Stimulated activated naive CD8-positive, alpha-beta T cell treated with anti-CD3 and anti-CD28 coated beads, Interleukin-15, Interleukin-2, amounts not matched to agents 100 ng/mL and 50 ng/mL, for 24 hours (primary cell): Measurements from ENCODE around the gene OPN3.

ENCODE experiments used
- H3K27ac Mint-ChIP-seq: one replicate; pipeline ENCODE4 v1.8.0; 2021; ENCODE audit warnings: mild to moderate bottlenecking, mixed read lengths
- H3K27me3 Mint-ChIP-seq: one replicate; pipeline ENCODE4 v1.8.0; 2021; ENCODE audit warnings: mixed read lengths
- H3K36me3 Mint-ChIP-seq: one replicate; pipeline ENCODE4 v1.8.0; 2021; ENCODE audit warnings: low read depth, mixed read lengths
- H3K4me1 Mint-ChIP-seq: one replicate; pipeline ENCODE4 v1.8.0; 2021; ENCODE audit warnings: low read depth, mixed read lengths
- H3K4me3 Mint-ChIP-seq: one replicate; pipeline ENCODE4 v1.8.0; 2021; ENCODE audit warnings: mild to moderate bottlenecking, mixed read lengths
- H3K9me3 Mint-ChIP-seq: one replicate; pipeline ENCODE4 v1.8.0; 2021; ENCODE audit warnings: mixed read lengths

The OPN3 gene

DNA sequence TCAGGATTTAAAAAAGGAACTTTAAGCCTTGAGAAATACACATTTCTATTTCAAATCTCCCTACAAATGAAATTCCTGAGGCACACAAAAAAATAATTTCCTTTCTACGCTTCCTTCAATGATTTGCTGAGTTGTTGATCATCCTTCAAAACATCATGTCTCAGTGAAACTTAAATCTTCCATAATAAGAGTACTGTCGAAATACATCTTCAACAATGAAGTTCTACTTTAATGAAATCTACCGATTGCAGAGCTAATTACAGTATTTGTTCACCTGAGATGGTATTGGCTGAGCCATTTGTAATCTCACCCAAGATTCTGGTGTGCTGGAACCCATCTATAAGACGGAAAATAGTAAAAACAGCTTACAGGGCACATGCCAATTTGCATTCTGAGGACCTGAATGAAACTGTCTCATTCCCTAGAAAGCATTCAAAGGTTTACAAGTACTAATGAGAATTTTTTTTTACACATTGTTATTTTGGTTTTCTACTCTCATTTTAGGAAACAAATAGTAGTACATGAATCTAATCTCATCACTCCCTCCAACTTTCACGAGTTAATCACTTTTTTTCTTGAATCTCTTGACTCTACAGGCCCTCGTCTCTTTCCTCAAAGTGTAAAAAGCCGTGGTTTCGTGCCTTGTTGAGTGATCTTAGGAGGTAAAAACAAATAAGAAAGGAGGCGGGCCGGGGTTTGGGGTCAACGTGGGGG, 1.1 kb downstream of the OPN3 start:
- Mint-ChIP-seq H3K27me3 (no peaks in the 10 kb centered on the region), H3K36me3 (peaks cover 31% of the 10 kb centered on the region), H3K4me1 (peaks cover 53% of the 10 kb centered on the region), H3K4me3 (peak overlapping the region; percentile 87), H3K27ac (peak overlapping the region; percentile 65), H3K9me3 (peaks cover 6% of the 10 kb centered on the region)

DNA sequence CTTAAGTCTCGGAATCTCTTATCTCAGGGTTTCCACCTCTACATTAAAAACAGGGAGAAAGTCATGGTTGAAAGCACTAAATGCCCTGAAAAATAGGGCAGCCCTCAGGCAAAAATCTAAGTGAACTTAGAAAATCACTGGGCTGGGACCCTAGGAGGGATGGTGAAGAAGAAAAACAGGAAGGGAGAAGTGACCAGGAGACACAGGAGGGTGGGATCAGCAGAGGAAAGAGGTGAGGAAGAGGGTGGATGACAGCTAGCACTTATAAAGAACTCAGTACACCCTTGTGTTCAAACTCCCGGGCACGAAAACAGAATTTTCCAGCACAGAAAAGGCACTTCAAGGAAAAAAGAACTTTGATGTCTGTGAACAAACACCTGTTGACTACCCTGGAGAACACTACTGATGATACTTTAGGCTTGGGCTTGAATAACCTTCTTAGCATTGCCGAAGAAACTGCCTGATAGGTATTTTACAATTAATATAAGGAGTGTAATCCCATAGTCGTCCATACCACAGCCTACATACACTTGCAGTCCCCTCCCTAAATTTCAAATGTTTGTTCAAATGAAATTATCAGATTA, 2.0 kb downstream of the OPN3 start:
- Mint-ChIP-seq H3K4me3 (peak overlapping the region; percentile 87), H3K9me3 (peaks cover 6% of the 10 kb centered on the region), H3K4me1 (peaks cover 48% of the 10 kb centered on the region), H3K27me3 (no peaks in the 10 kb centered on the region), H3K27ac (no peak overlapping the region), H3K36me3 (peaks cover 39% of the 10 kb centered on the region)

DNA sequence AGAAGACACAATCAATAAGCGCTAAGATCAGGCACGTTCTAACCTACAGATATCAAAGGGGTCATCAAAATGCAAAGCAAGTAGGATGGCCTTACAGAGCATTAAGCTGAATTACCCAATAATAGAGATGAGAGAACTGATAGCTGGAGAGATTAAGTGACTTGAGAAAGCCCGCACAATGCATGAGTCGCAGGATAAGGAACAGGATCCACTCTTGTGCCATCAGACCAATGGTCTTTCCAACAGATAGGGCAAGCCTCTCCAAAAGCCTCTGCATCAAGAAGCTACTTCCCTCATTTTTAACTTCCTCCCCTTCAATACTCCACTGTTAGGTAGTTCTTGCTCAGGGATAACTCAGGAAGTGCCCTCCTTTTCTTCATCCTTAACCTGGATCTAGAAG, 2.6 kb downstream of the OPN3 start:
- H3K27ac Mint-ChIP-seq = no peak overlapping the region

DNA sequence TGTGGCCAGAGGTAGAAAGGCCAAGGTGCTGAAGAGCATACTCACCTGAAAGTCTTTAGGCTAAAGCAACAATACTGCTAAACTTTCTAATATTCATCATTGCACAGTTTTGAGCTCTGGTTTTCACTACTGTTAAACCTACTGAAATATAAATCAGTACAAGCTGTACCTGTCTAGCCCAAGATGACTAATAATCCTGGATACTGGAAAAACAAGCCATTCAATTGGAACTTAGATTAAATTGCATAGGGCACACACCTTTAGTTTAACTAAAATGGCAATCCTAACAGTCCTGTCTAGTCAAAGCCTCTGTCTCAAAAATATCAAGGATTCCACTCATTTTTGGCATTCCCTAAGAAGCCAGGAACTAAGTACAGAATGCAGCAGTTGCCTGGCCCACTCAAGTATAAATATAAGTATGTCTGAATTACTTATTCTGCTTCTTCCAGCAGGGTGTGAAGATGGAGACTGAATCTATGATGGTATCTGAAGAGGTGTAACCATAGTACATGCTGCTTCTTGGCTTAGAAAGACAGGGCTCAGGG, 3.1 kb downstream of the OPN3 start:
- Mint-ChIP-seq H3K4me3 (peak overlapping the region; percentile 87), H3K4me1 (peaks cover 52% of the 10 kb centered on the region), H3K9me3 (peaks cover 1% of the 10 kb centered on the region), H3K27ac (no peak overlapping the region), H3K36me3 (peaks cover 45% of the 10 kb centered on the region), H3K27me3 (no peaks in the 10 kb centered on the region)

More for the DNA sequence above, 2.6 kb downstream of the OPN3 start:
- Mint-ChIP-seq H3K27me3 (no peaks in the 10 kb centered on the region), H3K9me3 (peaks cover 6% of the 10 kb centered on the region), H3K4me3 (peak overlapping the region; percentile 87), H3K4me1 (peaks cover 48% of the 10 kb centered on the region), H3K36me3 (peaks cover 42% of the 10 kb centered on the region)

DNA sequence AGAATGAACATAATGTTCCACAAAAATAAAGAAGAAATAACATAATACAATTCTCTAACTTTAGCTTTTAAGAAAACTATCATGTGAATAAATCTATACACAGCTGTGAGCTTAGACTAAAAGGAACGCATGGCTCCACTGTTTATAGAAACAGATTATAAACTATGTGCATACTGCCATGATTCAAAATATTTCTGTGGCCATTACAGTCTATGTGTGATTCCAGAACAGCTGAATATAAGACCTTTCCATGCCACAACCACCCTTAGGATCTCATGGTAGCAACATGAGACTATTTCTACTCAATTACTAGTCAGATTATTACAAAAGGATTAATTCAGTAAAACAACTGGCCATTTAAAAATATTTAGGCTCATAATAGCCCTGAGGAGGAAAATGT, 3.9 kb downstream of the OPN3 start:
- no peak overlapping the region for H3K27ac Mint-ChIP-seq

DNA sequence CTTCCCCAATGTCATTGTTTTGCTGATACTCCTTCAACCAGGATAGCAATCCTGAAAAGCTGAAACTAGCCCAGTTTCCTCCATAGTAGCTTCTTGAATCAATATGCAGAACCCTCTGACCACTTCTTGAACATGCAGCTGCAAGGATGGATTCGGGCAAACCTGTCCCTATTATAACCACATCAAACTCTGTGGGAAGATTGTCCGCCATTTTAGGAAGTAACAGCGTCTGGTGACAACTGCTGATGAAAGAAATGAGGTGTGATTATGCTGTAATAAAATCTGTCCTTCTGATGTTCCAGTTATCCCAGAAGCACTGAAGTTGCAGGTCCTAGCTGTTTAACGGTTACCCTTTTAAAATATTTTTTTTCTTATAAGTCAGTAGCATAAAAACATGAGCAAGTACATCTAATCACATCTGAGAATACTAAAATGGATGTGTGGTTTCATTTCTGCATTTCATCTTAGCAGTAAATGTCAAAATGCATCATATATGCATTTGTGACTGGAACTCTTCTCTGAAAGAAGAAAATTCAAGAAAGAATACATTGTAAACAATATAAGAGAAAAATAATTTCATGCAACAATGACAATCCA, 4.5 kb downstream of the OPN3 start:
- Mint-ChIP-seq H3K36me3 (peaks cover 52% of the 10 kb centered on the region), H3K9me3 (no peaks in the 10 kb centered on the region), H3K27ac (peak overlapping the region; percentile 40), H3K27me3 (no peaks in the 10 kb centered on the region), H3K4me1 (peaks cover 54% of the 10 kb centered on the region), H3K4me3 (no peak overlapping the region)

More for the DNA sequence above, 3.9 kb downstream of the OPN3 start:
- no peaks in the 10 kb centered on the region for H3K27me3 Mint-ChIP-seq
- H3K36me3 Mint-ChIP-seq = peaks cover 52% of the 10 kb centered on the region
- peak overlapping the region; percentile 54 for H3K4me3 Mint-ChIP-seq
- no peaks in the 10 kb centered on the region for H3K9me3 Mint-ChIP-seq
- peaks cover 59% of the 10 kb centered on the region for H3K4me1 Mint-ChIP-seq

DNA sequence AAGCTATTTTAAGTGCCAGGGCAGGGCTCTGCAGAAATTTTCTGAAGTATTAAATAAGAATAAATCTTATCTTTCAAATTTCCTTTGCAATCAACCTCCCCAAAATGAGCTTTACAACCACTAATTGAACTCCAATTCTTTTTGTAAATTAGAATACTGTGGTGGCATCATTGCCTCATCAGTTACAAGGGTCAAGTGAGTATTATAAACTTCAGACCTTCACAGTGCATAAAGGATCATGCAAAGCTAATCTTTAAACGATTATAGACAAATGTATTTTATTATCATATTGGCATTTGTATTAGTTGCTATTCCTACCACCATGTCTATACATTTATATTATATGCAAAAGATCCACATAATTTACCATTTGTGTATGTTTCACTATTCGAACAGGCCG, 7.2 kb downstream of the OPN3 start:
- Mint-ChIP-seq H3K36me3 (peaks cover 57% of the 10 kb centered on the region), H3K4me3 (no peak overlapping the region), H3K27me3 (no peaks in the 10 kb centered on the region), H3K27ac (no peak overlapping the region), H3K9me3 (no peaks in the 10 kb centered on the region), H3K4me1 (peaks cover 53% of the 10 kb centered on the region)

DNA sequence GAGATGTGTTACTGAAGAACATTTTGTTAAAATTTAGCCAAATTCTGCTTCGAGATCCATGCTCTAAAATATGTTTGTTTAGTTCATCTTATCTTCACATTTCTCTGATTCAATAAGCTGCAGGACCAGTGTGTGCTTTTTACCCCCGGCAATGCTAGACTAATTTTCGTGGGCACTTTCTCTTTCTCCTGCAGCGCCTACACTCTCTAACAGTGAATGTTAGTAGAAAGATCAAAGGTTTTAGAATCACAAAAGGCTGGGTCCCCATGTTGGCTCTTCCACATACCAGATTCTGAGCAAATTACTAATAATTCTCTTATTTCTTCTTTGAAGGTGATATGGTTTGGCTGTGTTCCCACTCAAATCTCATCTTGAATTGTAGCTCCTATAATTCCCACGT, 8.5 kb downstream of the OPN3 start:
- no peaks in the 10 kb centered on the region for H3K9me3 Mint-ChIP-seq
- H3K4me1 Mint-ChIP-seq = peaks cover 48% of the 10 kb centered on the region
- H3K4me3 Mint-ChIP-seq = peak overlapping the region; percentile 57
- H3K27me3 Mint-ChIP-seq = no peaks in the 10 kb centered on the region
- H3K36me3 Mint-ChIP-seq = peaks cover 51% of the 10 kb centered on the region
- no peak overlapping the region for H3K27ac Mint-ChIP-seq

DNA sequence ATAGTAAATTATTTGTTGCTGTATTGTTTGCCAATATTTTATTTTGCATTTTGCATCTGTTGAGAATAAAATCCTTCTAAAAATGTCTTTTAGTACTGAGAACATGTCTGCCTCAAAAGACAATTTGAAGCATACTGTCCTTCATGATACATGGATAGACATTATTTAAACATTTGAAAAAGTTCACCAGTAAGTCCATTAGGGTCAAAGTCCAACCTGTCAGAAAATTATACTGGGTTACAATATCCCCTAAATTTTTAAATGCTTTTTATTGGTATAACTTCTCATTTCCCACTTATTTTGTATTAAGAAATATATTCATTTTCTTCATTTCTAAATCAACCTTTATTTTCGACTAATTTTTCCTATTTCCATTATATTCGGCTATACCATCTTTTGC, 9.3 kb downstream of the OPN3 start:
- H3K4me1 Mint-ChIP-seq = peaks cover 43% of the 10 kb centered on the region

DNA sequence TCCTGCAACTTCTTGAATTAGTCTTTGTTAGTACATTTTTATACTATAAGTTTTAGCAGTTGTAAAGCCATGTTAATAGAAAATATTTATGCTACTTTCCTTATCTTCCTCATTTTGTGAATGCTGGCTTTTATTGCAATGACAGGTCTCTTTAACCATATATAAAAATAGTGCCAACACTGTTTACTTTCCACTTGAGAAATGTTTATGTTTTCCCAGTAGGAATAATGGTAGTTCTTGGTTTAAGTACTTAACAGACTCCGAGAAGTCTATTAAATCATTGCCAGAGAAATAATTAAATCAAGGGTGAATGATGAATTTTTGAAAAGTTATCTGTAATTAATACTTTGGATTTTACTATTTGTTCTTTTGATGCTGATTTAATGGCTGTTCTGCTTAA, 9.7 kb downstream of the OPN3 start:
- peaks cover 40% of the 10 kb centered on the region for H3K4me1 Mint-ChIP-seq
- H3K4me3 Mint-ChIP-seq = no peak overlapping the region
- no peaks in the 10 kb centered on the region for H3K27me3 Mint-ChIP-seq
- no peaks in the 10 kb centered on the region for H3K9me3 Mint-ChIP-seq
- peaks cover 43% of the 10 kb centered on the region for H3K36me3 Mint-ChIP-seq
- H3K27ac Mint-ChIP-seq = no peak overlapping the region

More for the DNA sequence above, 9.3 kb downstream of the OPN3 start:
- no peak overlapping the region for H3K27ac Mint-ChIP-seq
- no peaks in the 10 kb centered on the region for H3K27me3 Mint-ChIP-seq
- peaks cover 46% of the 10 kb centered on the region for H3K36me3 Mint-ChIP-seq
- no peak overlapping the region for H3K4me3 Mint-ChIP-seq
- no peaks in the 10 kb centered on the region for H3K9me3 Mint-ChIP-seq

DNA sequence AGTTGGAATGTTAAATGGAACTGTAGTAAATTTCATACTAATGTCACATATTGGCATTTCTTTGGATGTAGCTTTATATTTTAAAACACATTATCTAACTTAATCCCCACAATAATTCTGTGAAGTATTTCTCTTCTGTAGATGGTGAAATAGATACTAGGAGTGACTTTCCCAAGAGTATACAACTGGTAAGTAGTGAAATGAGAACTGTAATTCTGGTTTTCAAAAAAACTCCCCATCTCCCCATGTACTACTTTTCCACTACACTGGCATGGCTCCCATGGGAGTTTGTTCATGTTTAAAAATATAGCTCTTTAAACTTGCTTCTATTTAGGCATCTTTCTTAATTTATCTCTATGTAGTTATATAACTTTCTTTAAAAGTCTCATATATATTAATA, 10.2 kb downstream of the OPN3 start:
- no peak overlapping the region for H3K4me3 Mint-ChIP-seq
- no peaks in the 10 kb centered on the region for H3K27me3 Mint-ChIP-seq
- H3K4me1 Mint-ChIP-seq = peaks cover 35% of the 10 kb centered on the region
- no peak overlapping the region for H3K27ac Mint-ChIP-seq
- peaks cover 38% of the 10 kb centered on the region for H3K36me3 Mint-ChIP-seq
- no peaks in the 10 kb centered on the region for H3K9me3 Mint-ChIP-seq

DNA sequence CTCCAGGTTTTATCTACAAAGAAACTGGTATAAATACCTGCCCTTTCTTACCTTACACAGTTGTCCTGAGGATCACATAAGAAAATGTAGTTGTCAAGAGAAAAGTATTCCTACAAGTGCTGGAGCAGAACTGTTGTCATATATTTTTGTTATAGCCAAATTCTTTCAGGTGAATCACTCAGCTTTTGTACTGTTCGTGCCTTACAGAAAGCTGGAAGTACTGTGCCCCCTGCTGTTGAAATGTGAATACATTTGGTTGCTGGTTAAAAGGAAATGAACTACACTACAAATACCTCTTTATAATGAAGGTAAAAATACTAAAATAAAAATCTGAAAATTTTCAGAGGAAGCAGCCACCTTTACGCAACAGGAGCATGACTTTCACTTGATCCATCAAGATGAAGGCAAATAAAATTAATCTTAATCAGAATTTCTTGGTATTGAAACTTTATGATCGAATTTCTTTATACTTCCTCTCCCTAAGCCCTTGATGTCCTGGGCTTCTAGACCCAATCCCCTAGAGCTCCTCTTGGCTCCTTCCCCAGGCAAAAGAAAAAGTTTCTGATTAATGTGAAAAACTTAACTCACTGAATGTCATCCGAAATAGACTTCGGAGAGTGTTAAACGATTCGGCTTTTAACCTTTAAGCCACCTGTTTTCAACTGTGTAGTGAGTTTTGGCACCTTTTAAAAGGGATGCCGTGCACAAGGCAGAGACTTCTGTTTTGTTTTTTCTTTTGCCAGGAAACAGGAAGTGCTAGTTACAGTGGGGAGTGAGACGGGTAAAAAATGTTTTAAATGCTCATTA, 12.5 kb downstream of the OPN3 start:
- peak overlapping the region; percentile 8 for H3K4me3 Mint-ChIP-seq
- peaks cover 18% of the 10 kb centered on the region for H3K36me3 Mint-ChIP-seq
- no peaks in the 10 kb centered on the region for H3K9me3 Mint-ChIP-seq
- no peaks in the 10 kb centered on the region for H3K27me3 Mint-ChIP-seq
- peak overlapping the region; percentile 59 for H3K27ac Mint-ChIP-seq
- peaks cover 28% of the 10 kb centered on the region for H3K4me1 Mint-ChIP-seq

DNA sequence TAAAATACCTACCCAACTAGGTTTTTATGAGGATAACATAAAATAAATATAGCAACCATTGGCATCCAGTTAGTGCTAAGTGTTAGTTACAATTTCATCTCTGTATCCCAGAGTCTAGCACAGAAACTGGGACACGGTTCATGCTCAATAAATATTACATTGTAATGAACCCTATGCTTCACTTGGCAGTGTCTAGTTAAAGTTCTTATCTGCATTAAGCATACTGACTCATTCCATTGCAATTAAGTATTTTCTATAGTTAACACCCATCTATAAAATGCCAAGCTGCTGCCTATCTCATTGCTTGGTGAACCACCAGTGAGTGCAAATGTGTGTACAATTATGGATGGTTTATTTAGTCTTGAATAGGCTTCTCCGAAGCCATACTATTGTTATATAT, 15.2 kb downstream of the OPN3 start:
- Mint-ChIP-seq H3K4me3 (no peak overlapping the region), H3K27ac (no peak overlapping the region)

DNA sequence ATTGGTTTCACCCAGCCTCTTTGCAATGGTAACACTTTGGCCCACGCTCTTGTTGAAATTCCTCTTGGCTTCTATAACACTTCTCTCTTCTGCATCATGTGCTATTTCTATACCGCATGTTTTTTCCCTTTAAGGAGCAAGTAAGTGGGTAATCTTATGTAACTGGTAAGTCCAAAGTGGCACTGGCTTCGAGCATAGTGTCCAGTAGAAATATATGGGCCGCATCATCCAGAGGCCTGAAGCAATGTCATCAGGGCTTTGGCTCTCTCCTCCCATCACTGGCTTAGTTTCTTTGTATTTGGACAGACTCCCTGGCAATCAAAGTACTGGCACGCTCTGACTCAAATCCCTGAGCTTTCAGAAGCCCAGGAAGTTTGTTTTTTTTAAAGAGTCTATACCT, 17.5 kb downstream of the OPN3 start:
- peaks cover 13% of the 10 kb centered on the region for H3K4me1 Mint-ChIP-seq
- H3K36me3 Mint-ChIP-seq = peaks cover 9% of the 10 kb centered on the region
- H3K9me3 Mint-ChIP-seq = no peaks in the 10 kb centered on the region
- H3K27me3 Mint-ChIP-seq = no peaks in the 10 kb centered on the region
- H3K27ac Mint-ChIP-seq = no peak overlapping the region
- H3K4me3 Mint-ChIP-seq = no peak overlapping the region

More for the DNA sequence above, 15.2 kb downstream of the OPN3 start:
- H3K27me3 Mint-ChIP-seq = no peaks in the 10 kb centered on the region
- no peaks in the 10 kb centered on the region for H3K9me3 Mint-ChIP-seq
- peaks cover 15% of the 10 kb centered on the region for H3K36me3 Mint-ChIP-seq
- peaks cover 15% of the 10 kb centered on the region for H3K4me1 Mint-ChIP-seq

DNA sequence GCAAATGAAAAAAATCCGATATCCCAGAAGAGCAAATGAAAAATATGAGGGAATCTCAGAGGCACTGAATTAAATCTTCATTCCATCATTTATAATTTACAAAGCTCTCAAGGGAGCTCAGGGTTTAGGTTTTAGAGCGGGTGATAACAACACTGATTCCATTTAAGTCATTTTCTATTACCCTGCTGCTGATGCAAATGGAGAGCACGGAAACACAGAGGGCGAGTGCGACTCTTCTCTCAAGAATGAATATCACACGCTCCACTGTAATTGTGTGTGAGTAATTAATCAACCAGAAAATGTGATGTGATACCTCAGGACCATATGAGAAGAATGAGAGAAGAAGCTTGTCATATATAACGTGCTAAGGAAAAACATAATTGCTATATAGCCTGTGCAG, 22.7 kb downstream of the OPN3 start:
- Mint-ChIP-seq H3K9me3 (no peaks in the 10 kb centered on the region), H3K4me3 (no peak overlapping the region), H3K27me3 (no peaks in the 10 kb centered on the region), H3K27ac (no peak overlapping the region), H3K4me1 (peaks cover 40% of the 10 kb centered on the region), H3K36me3 (peaks cover 12% of the 10 kb centered on the region)
